Measurements from ENCODE around the gene THOC5.
"Not testable (repeated sequence)": the region's sequence is repeated elsewhere in the genome, so short reads cannot be mapped to it uniquely, and the experiment has no call there.

The THOC5 gene
- 40.3 to 77.0 (median 47.8) reads per million in 3 experiments for total RNA-seq

DNA sequence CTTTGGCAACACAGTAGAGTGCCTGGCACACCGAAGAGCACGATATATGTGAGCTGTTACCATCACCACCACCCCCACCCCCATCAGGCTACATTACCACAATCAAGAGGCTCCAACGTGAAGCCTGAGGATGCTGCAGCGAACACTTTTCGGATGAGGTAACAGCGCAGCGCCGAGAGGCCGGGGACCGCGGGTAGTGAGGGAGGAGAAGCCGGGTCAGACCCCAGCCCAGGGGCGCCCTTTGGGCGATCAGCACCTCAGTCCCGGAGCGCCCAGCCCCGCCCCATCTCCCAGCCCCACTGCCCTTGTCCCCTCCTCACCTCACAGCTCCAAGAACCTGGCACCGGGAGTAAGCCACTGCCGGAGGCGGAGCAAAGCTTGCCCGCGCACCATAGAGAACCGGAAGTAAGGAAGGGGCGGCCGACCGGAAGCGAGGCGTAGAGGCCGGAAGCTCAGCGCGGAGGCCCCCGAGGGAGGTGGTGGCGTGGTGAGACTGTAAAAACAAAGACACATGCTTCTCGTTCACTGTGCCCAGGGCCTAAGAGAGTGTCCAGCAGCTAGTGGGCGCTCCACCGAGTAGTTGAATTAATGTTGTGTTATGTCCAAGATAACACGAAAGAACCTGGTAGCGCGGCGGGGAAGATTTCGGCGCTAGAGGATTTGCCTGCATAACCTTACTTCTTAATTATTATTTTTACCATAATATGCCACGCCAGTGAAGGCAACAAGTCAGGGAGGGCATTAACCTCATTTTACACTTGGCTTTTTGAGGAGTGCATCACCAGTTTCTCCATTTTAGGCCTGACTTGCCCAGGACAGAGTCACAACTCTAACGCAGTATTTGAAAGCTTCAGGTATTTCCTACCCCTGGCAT, at the start of gene THOC5:
Gene THOC5 (minus strand): TSS at position 407 of the 874 bp plus-strand sequence. CDS start 4,610 bp downstream, outside the sequence.
- DNase-seq: peak; percentile 84

DNA sequence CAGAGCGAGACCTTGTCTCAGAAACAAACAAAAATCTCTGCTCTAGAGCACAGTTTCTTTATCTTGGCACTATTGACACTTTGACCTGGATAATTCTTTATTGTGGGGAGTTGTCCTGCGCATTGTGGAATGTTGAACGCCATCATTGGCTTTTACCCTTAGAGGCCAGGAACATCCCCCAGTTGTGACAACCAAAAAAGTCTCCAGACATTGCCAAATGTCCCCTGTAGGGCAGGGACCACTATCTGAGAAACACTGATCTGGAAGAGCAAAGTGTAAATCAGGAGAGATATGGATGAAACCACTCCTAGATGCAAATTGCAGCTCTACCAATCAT, 45.1 kb upstream of the THOC5 start:
- no peak for DNase-seq

DNA sequence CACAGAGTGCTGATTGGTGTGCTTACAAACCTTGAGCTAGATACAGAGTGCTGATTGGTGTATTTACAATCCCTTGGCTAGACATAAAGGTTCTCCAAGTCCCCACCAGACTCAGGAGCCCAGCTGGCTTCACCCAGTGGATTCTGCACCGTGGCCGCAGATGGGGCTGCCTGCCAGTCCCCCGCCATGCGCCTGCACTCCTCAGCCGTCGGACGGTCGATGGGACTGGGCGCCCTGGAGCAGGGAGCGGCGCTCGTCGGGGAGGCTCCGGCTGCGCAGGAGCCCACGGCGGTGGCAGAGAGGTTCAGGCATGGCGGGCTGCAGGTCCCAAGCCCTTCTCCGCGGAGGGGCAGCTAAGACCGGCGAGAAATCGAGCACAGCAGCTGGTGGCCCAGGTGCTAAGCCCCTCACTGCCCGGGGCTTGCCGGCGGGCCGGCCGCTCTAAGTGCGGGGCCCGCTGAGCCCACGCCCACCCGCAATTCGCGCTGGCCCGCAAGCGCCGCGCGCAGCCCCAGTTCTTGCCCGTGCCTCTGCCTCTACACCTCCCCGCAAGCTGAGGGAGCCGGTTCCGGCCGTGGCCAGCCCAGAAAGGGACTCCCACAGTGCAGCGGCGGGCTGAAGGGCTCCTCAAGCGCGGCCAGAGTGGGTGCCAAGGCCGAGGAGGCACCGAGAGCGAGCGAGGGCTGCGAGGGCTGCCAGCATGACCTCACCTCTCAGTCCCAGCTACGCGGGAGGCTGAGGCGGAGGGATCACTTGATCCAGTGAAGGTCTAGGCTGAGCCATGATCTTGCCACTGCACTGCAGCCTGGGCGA, 44.5 kb upstream of the THOC5 start:
- DNase-seq: not testable (repeated sequence)

DNA sequence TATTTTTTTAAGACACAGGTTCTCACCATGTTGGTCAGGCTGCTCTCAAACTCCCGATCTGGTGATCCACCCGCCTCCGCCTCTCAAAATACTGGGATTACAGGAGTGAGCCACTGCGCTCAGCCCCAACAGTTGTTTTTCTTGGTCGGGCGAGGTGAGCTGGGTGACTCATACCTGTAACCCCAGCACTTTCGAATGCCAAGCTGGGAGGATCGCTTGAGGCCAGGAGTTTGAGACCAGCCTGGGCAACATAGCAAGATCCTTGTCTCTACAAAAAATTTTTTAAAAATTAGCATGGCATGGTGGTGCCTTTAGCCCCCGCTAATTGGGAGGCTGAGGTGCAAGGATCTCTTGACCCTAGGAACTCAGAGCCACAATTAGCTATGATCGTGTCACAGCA, 42.9 kb upstream of the THOC5 start:
- DNase-seq: no peak

DNA sequence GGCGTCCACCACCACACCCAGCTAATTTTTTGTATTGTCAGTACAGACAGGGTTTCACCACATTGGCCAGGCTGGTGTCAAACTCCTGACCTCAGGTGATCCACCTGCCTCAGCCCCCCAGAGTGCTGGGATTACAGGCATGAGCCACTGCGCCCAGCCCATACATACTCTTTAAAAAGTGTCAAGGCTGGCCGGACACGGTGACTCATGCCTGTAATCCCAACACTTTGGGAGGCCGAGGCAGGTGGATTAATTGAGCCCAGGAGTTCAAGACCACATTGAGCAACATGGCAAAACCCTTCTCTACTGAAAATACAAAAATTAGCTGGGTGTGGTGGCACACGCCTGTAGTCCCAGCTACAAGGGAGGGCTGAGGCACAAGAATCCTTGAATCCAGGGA, 40.9 kb upstream of the THOC5 start:
- not testable (repeated sequence) for DNase-seq

DNA sequence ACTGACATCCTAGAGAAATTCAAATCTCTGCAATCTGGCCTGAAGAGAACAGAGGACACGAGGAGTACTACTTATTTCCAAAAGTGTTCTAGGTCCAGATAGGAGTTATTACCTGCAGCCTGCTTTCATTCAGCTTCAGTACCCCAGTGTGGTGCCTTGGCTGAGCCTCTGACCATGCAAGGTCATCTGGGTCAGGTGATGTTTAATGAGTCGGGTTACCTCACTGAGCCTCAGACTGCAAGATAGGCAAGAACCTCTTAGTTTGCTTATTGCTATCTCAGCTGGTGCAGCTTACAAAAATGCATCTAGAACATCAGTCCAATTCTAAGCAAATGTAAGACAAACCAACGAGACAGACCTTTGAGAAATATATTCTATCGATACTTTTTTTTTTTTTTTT, 40.4 kb upstream of the THOC5 start:
- DNase-seq: no peak

DNA sequence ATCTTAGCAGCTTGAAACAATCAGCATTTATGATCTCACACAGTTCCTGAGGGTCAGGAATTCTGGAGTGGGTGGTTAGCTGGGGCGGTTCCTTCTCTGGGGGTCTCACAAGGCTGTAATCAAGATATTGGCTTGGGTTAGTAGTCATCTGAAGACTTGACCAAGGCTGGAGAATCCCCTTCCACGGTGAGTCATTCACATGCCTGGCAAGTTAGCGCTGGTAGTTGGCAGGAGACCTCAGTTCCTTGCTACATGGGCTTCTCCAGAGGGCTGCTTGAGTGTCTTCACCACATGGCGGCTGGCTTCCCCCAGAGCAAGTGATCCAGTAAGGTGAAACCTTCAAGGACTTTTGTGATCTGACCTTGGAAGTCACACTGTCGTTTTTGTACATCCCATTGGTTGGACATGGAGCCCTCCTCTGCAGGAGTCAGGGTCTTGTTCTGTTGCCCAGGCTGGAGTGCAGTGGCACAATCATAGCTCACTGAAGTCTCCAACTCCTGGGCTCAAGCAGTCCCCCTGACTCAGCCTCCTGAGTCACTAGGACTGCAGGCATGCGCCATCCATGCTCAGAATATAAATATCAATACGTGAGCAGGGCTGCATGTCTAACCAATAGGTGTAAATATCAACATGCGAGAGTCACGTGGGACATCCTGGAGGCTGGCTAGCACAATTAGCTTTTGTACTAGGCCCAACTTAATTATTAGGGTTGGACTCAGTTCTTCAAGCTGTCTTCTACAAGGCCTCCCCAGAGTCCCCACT, 34.6 kb upstream of the THOC5 start:
- DNase-seq: no peak

DNA sequence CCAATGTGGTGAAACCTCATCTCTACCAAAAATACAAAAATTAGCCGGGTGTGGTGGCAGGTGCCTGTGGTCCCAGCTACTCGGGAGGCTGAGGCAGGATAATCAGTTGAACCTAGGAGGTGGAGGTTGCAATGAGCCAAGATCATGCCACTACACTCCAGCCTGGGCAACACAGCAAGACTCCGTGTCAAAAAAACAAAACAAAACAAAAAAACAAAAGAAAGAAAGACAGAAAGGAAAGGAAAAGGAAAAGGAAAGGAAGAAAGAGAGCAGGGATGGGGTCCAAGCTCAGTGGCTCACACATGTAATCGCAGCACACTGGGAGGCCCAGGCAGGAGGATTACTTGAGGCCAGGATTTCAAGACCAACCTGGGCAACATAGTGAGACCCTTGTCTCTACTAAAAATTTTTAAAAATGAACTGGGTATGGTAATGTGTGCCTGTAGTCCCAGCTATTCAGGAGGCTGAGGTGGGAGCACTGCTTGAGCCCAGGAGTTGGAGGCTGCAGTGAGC, 32.7 kb upstream of the THOC5 start:
- DNase-seq: not testable (repeated sequence)

DNA sequence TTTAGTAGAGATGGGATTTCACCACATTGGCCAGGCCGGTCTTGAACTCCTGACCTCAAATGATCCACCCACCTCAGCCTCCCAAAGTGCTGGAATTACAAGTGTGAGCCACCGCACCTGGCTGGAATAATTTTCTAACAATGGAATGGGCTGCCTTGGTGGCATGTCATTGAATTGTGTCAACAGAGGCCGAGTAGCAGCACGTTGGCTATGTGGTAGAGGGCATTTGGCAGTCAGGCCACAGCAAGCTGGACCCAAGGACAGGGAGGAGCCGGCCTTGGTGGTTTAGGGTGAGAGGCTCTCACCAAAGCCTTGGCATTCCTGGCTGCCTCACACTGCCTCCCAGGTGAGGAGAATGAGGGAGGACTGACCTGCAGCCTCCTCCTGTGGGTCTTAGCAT, 31.4 kb upstream of the THOC5 start:
- no peak for DNase-seq

DNA sequence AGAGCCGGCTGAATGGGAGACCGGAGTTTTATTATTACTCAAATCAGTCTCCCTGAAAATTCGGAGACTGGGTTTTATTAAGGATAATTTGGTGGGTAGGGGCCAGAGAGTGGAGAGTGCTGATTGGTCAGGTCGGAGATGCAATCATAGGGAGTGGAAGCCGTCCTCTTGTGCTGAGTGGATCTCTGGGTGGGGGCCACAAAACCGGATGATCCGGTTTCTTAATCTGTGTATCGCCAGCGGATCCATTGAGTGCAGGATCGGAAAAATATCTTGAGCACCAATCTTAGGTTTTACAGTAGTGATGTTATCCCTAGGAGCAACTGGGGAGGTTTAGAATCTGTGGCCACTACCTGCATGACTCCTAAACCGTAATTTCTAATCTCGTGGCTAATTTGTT, 28.2 kb upstream of the THOC5 start:
- no peak for DNase-seq

DNA sequence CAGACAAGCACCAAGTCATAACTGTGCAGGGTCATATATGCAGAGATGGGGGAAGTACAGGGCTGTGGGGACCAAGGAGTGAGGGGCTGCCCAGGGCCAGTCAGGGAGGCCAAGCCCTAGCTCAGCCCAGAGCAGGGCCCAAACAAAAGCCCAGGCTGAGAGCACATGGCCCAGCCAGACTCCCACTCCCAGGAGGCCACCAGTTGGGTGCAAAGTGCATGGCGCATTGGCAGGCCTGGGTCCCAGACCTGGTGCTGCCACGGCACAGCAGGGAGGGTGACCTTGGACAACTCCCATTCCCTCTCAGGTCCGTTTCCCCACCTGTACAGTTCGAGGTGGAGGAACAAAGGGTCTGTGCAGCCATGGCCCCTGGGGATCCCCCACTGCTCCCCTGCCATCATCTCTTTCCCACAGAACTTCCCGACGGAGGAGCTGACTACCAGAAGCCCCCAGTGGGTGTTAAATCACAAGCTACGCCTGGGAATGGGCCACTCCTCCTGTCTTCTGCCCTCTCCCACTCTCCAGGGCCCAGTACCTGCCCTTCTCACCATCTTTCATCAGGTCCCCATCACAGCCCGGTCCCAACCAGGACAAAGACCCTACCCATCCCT, 26.7 kb upstream of the THOC5 start:
- DNase-seq: peak; percentile 12

DNA sequence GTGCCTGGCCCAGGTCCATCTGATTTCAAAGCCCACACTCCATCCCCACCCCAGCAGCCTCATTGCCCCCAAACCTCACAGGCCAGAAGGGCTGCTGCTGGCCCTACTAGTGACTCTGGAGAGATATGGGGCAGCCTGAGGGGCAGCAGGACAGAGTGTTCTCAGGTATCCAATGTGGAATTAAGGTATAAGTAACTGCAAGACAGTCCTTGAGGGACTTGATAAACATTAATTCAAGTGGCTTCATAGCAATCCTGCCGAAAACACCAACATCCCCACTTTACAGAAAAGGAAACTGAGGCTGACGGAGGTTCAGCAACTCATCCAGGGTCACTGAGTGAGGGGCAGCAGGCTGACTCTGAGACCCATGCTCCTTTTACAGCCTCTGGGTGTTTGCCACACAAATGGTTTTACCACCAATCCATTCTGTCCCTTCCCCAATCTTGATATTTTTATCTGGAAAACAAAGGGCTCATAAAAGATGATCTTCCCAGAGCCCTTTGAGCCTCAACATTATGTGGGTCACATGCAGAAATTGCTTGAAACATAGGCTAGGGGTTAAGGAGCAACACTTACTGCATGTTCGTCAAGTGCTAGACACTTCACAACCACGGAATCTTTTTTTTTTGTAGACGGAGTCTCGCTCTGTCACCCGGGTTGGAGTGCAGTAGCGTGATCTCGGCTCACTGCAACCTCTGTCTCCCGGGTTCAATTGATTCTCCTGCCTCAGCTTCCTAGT, 25.1 kb upstream of the THOC5 start:
- no peak for DNase-seq

DNA sequence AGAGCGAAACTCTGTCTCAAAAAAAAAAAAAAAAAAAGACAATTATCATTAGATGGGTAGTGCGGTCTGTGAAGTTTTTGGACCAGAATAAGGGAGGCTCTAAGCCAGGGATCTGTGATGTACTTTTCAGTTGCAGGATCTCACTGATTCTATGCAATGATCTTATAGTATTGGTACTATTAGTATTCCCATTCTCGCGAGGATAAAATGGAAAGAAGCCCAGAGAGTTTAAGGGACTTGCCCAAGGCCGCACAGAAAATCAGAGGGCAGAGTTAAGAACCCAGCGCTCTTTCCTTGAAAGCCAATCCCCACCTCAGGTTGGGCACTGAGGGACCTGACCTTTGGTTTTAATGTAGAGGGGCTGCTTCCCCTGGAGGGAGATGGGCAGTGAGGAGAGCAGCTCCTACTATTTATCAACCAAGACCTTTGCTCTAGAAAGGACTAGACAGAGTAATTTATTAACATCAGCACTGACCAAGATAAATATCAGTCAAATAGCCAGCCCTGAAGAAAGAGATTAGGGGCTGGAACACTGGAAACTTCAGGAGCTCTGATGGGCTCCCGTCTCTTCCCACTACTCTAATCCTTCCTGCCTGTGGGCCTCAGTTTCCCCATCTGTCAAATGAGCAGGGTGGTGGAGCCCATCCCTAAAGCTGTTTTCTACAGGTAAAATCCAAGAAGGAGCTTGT, 21.3 kb upstream of the THOC5 start:
- no peak for DNase-seq

DNA sequence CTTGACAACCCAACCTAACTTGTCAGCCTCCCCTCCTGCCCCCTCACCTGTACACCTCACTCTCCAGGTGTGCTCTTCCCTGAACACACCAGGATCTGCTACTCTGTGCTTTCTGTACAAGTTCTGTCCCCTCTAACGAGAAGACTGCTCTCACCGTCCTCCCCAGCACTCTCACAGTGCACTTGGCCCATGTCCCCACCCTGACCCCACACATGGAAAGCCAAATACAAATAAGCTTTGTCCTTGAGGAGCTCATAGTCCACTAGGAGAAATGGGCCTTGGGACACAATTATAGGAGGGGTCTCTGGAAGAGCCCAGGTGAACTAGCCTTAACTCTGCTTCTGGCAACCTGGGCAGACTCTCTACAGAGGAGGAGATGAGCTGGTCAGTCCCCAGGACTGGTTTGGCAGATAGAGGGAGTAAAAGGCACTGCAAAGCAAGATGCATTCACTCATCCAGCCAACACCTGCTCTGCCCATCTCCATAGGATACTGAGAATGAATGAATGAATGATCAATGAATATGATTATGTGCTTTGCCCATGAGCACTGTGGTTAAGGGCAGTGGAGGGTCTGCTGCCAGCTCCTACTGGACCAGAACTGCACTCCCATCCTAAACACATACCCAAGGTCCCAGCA, 17.5 kb upstream of the THOC5 start:
- no peak for DNase-seq

DNA sequence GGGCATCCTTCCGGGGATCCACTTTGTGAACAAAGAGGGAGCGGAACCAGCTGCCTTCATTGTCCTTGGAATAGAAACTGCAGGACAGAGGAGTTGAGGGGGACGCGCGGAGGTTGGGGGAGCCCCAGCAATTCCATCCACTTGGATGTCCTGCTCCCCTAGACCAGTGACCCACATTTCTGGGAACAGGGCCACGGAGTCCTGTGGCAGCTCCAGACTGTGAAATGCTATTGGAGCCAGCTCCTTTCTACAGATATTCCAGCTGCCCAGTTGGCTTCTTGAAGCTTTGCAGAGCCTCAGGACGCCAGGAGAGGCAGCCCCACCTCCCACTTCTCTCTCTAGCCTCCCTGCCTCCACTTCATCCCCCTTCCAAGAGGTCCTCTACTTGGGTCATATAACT, 16.9 kb upstream of the THOC5 start:
- no peak for DNase-seq

DNA sequence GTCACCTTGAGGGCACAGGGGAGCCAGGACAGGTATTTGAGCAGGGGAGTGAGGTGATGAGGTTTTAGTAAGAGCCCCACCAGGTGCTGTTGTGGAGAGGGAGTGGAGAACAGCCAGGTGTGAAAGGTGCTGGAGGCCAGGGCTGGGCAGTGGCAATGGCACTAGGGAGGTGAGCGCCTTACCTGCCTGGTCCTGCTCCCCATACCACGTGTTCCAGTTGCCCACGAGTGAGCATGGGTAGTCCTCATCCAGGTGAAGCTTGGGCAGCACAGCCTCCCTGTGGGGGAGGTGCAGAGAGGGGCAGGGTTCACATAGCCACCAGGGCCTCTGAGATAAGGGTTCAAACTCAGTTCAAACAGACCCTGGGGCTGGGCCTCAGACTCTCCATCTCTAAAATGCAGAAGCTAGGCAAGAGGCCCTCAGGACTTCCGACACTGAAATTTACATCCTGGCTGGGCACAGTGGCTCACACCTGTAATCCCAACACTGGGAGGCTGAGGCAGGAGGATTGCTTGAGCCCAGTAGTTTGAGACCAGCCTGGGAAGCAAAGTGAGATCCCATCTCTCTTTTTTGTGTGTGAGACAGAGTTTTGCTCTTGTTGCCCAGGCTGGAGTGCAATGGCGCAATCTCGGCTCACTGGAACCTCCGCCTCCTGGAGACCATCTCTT, 15.6 kb upstream of the THOC5 start:
- DNase-seq: no peak

DNA sequence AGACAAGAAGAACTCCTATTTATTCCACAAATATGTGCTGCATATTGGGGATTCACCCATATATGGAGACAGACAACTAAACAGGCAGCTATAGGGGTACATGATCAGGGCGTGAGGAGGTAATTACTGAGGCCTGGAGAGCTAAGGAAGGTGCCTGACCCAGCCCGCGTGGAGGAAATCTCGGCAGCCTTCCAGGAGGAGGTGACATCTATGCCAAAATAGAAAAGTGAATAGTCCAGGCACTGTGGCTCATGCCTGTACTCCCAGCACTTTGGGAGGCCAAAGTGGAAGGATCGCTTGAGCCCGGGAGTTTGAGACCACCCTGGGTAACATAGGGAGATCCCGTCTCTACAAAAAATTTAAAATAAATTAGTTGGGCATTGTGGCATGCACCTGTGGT, 13.8 kb upstream of the THOC5 start:
- no peak for DNase-seq

DNA sequence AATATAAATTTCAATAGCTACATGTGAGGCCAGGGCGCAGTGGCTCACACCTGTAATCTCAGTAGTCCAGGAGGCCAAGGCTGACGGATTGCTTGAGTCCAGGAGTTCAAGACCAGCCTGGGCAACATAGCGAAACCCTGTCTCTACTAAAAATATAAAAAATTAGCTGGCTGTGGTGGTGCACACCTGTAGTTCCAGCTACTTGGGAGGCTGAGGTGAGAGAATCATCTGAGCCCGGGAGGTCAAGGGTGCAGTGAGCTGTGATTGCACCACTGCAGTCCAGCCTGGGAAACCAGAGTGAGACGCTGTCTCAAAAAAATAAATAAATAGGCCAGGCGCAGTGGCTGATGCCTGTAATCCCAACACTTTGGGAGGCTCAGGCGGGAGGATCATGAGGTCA, 13.0 kb upstream of the THOC5 start:
- DNase-seq: not testable (repeated sequence)

DNA sequence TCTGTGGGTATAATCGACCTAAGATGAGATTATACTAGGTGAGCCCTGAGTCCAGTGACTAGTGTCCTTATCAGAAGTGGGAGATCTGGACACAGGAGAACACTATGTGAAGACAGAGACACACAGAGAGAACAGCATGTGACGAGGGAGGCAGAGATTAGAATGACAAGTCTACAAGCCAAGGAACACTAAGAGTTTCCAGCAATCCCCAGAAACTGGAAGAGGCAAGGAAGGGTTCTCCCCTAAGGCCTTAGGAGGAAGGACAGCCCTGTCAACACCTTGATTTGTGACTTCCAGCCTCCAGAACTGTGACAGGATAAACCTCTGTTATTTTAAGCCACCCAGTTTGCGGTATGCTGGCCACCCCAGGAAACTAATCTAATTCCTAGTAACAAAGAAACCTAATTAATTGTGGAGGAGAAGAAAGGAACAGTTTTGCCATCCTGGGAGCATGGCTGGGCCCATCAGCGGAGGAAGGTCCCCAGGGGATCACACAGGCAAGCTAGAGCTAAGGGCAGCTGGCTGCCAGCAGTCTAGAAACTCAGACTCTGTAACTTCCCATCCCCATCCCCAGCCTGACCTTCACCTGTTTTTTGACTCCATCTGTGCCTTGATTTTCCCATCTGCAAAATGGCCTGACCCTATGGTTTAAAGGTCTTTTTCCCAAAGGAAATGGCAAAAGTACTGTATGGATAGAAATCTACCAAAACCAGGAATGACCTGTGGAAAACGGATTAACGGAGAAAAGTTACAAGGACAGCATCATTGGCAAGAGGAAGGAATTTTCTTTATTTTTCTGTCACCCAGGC, 10.3 kb upstream of the THOC5 start:
- DNase-seq: no peak
